ENCODE results near the gene C18orf63.
A peak's percentile ranks its signal among the peaks of the same experiment; 100 is the strongest.
"Not testable (repeated sequence)": the region's sequence is repeated elsewhere in the genome, so short reads cannot be mapped to it uniquely, and the experiment has no call there.

C18orf63 gene

DNA sequence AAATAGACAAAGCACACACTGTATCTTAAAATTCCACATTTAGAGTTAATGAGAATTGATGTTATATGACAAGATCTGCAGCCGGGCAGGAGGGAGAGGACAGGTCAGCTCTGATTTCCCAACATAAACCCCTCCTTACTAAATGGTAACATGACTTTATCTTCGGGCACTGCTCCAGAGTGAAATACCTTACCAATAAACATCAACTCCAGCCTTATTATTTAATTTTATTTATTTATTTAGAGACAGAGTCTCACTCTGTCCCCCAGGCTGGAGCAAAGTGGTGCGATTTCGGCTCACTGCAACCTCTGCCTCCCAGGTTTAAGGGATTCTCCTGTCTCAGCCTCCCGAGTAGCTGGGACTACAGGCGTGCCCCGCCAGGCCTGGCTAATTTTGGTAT, 25.6 kb upstream of the C18orf63 start:
- H3K4me2 ChIP-seq = peak overlapping the region in 4 of 11 experiments; percentile 33 to 97 (median 88); a peak in 2 of 22 replicates
- H3K4me3 ChIP-seq = no peak overlapping the region; a peak in 1 of 20 replicates
- peaks cover 0 to 5% (median 0%) of the 10 kb centered on the region in 11 experiments; a peak in 2 of 22 replicates for H3K36me3 ChIP-seq
- H4K20me1 ChIP-seq = no peaks in the 10 kb centered on the region; a peak in 1 of 22 replicates
- H3K27ac ChIP-seq = no peak overlapping the region
- H3K4me1 ChIP-seq = peaks cover 16 to 31% (median 25%) of the 10 kb centered on the region in 10 experiments
- H3K27me3 ChIP-seq = no peaks in the 10 kb centered on the region
- TF ChIP-seq Cebpa-rat (IDR thresholded peaks at IDR 0.05) = no peak
- no peak overlapping the region for H3K9ac ChIP-seq
- peaks cover 0 to 5% (median 0%) of the 10 kb centered on the region in 11 experiments; a peak in 4 of 22 replicates for H3K9me3 ChIP-seq (replicated peaks in 1 of 11)

DNA sequence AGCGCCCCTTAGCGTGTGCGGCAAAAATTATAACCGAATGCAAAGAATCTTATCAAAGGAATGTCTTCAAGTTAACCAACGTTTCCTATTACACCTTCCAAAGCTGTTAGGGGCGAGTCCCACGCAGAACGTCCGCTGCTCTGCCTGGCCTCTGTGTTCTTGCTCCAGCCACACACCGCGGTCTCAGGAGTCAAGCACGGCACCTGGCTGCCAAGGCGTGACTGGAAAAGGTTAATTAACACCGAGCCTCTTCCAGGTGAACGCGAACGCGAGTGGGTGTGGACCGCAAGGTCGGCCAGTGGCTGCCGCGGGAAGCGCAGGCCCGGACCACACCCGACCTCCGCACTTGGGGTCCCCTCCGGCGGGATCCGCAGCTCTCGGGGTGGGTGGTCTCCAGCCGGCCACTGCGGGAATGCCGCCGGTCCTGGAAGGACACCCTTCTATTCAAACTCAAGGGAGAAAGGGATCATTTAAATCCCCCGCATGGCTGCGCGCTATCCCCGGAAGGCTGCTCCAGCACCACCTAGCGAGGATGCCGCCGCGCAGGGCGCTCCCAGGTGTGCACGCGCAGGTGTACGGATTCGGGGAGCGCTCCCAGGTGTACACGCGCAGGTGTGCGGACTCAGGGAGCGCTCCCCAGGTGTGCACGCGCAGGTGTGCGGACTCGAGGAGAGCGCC, 24.7 kb upstream of the C18orf63 start:
- Histone ChIP-seq H3K4me3 (peak overlapping the region; percentile 61 to 89 (median 82)), H3K36me3 (peaks cover 0 to 2% (median 0%) of the 10 kb centered on the region in 11 experiments; a peak in 2 of 22 replicates), H3K4me2 (peak overlapping the region; percentile 80 to 100 (median 98)), H3K9me3 (replicated peaks in 1 of 11) (peaks cover 0 to 5% (median 0%) of the 10 kb centered on the region in 11 experiments; a peak in 4 of 22 replicates), H3K27me3 (no peaks in the 10 kb centered on the region), H4K20me1 (no peaks in the 10 kb centered on the region; a peak in 1 of 22 replicates), H3K4me1 (peaks cover 16 to 31% (median 25%) of the 10 kb centered on the region in 10 experiments), H3K9ac (peak overlapping the region; percentile 65 to 82 (median 80); a peak in 21 of 22 replicates), H3K27ac (peak overlapping the region in 5 of 11 experiments; percentile 56 to 70 (median 64); a peak in 6 of 22 replicates)
- no peak for TF ChIP-seq Cebpa-rat (IDR thresholded peaks at IDR 0.05)

DNA sequence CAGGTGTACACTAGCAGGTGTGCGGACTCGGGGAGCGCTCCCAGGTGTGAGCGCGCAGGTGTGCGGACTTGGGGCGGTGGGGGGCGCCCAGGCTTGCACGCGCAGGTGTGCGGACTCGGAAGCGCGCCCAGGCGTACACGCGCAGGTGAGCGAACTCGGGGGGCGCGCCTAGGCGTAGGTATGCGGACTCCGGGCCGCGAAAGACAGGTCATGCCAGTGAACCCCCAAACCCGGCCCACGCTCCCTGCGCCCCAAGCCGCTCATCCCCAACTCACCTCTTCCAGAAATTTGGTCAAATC, 24.2 kb upstream of the C18orf63 start:
- H4K20me1 ChIP-seq = no peaks in the 10 kb centered on the region; a peak in 1 of 22 replicates

DNA sequence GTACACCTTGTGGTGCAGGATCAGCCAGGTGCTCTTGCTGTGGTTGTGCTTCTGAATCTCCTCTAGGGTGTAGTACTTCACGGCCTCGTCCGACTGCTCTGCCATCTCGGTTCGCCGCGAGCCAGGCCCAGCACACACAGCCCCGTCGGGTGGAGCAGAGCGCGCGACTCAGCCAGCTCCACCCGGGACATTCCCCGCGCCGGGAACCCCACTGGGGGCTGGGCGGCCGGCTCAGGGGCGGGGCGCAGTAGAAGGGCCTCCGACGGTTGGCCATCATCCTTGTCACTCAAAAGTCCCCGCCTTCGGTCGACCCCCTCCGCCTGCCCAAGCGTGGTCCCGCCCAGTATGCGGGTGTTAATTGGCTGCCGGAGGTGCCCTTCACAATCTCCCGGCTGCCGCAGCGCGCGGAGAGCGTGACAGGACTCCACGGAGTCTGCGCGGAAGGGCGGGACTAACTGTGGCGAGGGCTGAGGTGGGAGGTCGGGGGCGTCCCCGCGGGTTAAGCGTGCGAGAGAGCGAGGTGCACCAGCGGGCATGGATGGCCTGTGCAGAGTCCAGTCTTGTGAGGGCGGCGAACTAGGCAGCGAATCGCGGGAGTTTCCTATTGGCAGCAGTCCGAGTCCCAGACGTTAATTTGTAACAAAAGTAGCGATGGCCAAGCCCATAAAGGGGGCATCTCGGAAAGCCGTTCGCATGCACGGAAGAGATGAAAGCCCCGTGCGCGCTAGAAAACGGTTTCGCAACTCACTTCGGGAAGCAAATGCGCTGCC, 23.7 kb upstream of the C18orf63 start, which contains the start of gene CYB5A:
TSS of gene CYB5A (minus strand) at position 193 of the 770 bp plus-strand sequence. CDS start at position 105, 88 bp downstream.
- Histone ChIP-seq H3K27ac (peak within 1 kb of the TSS; percentile 5 to 71 (median 62); a peak in 20 of 22 replicates), H3K4me3 (peak within 1 kb of the TSS; percentile 61 to 89 (median 82)), H3K4me1 (peaks cover 16 to 29% (median 24%) of the 10 kb centered on the region in 10 experiments), H3K4me2 (peak within 1 kb of the TSS; percentile 86 to 100 (median 98)), H3K27me3 (no peaks in the 10 kb centered on the region), H3K36me3 (no peaks in the 10 kb centered on the region), H3K9ac (peak within 1 kb of the TSS; percentile 65 to 82 (median 80)), H4K20me1 (no peaks in the 10 kb centered on the region; a peak in 1 of 22 replicates), H3K9me3 (replicated peaks in 1 of 11) (peaks cover 0 to 5% (median 0%) of the 10 kb centered on the region in 11 experiments; a peak in 4 of 22 replicates)
- TF ChIP-seq Cebpa-rat (IDR thresholded peaks at IDR 0.05) = peak in 4 of 11 experiments; percentile 23 to 79 (median 60); a peak in 6 of 22 replicates

More for the DNA sequence above, 24.2 kb upstream of the C18orf63 start:
- peak overlapping the region; percentile 61 to 89 (median 82) for H3K4me3 ChIP-seq
- no peak for TF ChIP-seq Cebpa-rat (IDR thresholded peaks at IDR 0.05)
- H3K27me3 ChIP-seq = no peaks in the 10 kb centered on the region
- peaks cover 16 to 31% (median 25%) of the 10 kb centered on the region in 10 experiments for H3K4me1 ChIP-seq
- H3K4me2 ChIP-seq = peak overlapping the region; percentile 80 to 100 (median 98)
- H3K9ac ChIP-seq = peak overlapping the region; percentile 65 to 82 (median 80)
- peaks cover 0 to 5% (median 0%) of the 10 kb centered on the region in 11 experiments; a peak in 4 of 22 replicates for H3K9me3 ChIP-seq (replicated peaks in 1 of 11)
- no peaks in the 10 kb centered on the region for H3K36me3 ChIP-seq
- peak overlapping the region; percentile 5 to 71 (median 62); a peak in 19 of 22 replicates for H3K27ac ChIP-seq

DNA sequence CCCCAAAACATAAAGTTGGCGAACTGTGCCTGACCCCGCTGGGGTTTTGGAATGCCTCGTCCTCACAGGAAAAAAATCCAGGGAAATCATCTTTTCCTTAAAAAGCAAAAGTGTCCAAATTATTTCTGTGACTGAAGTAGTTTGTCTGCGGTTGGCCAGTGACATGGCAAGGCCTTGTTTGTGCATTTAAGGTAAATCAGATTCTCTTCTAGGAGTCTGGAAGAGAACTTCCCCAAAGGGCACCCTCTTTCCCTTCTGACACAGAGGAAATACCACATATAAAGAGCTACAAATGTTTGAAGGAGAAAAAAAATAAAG, 23.1 kb upstream of the C18orf63 start:
- Histone ChIP-seq H3K27ac (peak overlapping the region in 10 of 11 experiments; percentile 42 to 71 (median 54); a peak in 19 of 22 replicates), H3K4me3 (peak overlapping the region; percentile 61 to 89 (median 82)), H4K20me1 (no peaks in the 10 kb centered on the region; a peak in 1 of 22 replicates), H3K27me3 (no peaks in the 10 kb centered on the region), H3K4me2 (peak overlapping the region; percentile 71 to 98 (median 86)), H3K9me3 (replicated peaks in 1 of 11) (peaks cover 0 to 5% (median 0%) of the 10 kb centered on the region in 11 experiments; a peak in 4 of 22 replicates), H3K9ac (peak overlapping the region; percentile 40 to 82 (median 79)), H3K4me1 (peaks cover 15 to 29% (median 20%) of the 10 kb centered on the region in 10 experiments), H3K36me3 (no peaks in the 10 kb centered on the region)
- TF ChIP-seq Cebpa-rat (IDR thresholded peaks at IDR 0.05) = peak in 1 of 11 experiments; percentile 3; a peak in 2 of 22 replicates

DNA sequence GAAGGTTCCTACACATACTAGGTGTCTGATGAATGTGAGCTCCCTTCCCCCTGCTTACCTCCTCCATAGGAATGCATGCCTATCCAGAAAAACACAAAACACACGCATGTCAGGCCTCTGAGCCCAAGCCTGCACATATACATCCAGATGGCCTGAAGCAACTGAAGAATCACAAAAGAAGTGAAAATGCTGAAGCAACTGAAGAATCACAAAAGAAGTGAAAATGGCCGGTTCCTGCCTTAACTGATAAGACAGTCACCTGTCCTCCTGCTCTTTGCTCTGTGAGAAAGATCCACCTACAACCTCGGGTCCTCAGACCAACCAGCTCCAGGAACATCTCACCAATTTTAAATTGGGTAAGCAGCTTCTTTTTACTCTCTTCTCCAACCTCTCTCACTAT, 22.7 kb upstream of the C18orf63 start:
- peak overlapping the region; percentile 71 to 98 (median 86); a peak in 19 of 22 replicates for H3K4me2 ChIP-seq

DNA sequence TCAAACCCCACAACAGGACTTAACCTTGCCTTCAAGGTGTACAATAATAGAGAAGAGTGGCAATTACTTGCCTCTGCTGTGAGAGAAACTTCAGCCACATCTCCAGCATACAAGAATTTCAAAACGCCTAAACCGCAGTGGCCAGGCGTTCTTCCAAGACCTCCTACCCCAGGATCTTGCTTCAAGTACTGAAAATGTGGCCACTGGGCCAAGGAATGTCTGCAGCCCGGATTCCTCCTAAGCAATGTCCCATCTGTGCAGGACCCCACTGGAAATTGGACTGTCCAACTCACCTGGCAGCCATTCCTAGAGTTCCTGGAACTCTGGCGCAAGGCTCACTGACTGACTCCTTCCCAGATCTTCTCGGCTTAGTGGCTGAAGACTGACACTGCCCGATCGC, 21.1 kb upstream of the C18orf63 start:
- no peak overlapping the region for H3K4me2 ChIP-seq
- H4K20me1 ChIP-seq = no peaks in the 10 kb centered on the region
- no peak overlapping the region for H3K4me3 ChIP-seq
- H3K27ac ChIP-seq = no peak overlapping the region
- H3K27me3 ChIP-seq = no peaks in the 10 kb centered on the region
- H3K9me3 ChIP-seq (replicated peaks in 1 of 11) = peaks cover 0 to 9% (median 3%) of the 10 kb centered on the region in 11 experiments; a peak in 6 of 22 replicates
- no peaks in the 10 kb centered on the region for H3K36me3 ChIP-seq
- TF ChIP-seq Cebpa-rat (IDR thresholded peaks at IDR 0.05) = no peak
- peaks cover 12 to 24% (median 18%) of the 10 kb centered on the region in 10 experiments for H3K4me1 ChIP-seq
- H3K9ac ChIP-seq = no peak overlapping the region

More for the DNA sequence above, 22.7 kb upstream of the C18orf63 start:
- not testable (repeated sequence) for H3K27me3 ChIP-seq; H4K20me1 ChIP-seq; H3K36me3 ChIP-seq; H3K9me3 ChIP-seq (replicated peaks in 1 of 11)
- 0 out of 22 replicates have a peak overlapping the region, but pooled peaks of 1 of the 11 experiments have one; percentile 79 for H3K9ac ChIP-seq
- peak overlapping the region in 1 of 11 experiments; percentile 71; a peak in 1 of 22 replicates for H3K27ac ChIP-seq
- peak overlapping the region in 2 of 10 experiments; percentile 86 to 88; a peak in 4 of 20 replicates for H3K4me3 ChIP-seq
- peaks cover 15 to 29% (median 18%) of the 10 kb centered on the region in 10 experiments for H3K4me1 ChIP-seq

DNA sequence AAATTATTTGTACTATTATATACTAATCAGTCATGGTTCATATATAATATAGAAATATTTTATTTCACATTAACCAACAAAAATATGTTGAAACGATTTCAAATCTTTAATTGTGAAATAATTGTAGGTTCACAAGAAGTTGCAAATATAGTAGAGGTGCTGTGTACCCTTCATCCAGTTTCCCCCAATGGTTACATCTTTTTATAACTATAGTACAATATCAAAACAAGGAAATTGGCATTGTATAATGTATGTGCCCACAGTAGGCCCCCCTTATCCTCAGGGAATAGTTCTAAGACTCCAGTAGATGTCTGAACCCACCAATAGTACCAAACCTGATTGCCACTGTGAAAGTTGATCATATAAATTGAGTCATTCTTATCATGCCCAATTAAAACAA, 16.5 kb upstream of the C18orf63 start:
- Histone ChIP-seq H3K36me3 (no peaks in the 10 kb centered on the region), H3K4me2 (no peak overlapping the region), H3K4me3 (no peak overlapping the region), H3K4me1 (no peaks in the 10 kb centered on the region), H3K27ac (no peak overlapping the region), H4K20me1 (no peaks in the 10 kb centered on the region), H3K9ac (no peak overlapping the region), H3K9me3 (replicated peaks in 1 of 11) (peaks cover 0 to 9% (median 0%) of the 10 kb centered on the region in 11 experiments; a peak in 3 of 22 replicates), H3K27me3 (no peaks in the 10 kb centered on the region)
- TF ChIP-seq Cebpa-rat (IDR thresholded peaks at IDR 0.05) = no peak

Data from BLaER1 treated with 17β-estradiol and CSF1 and Interleukin-3, amounts not matched to agents 10 nM and 100 nM (cell line).